GM12874 (cell line): ENCODE data around the gene DYNC2LI1.

Experiments
- TF ChIP-seq, protein P1 (sequence below): IDR thresholded peaks from 2 replicates; pipeline ENCODE4 v1.5.1; 2011; ENCODE audit warnings: low read depth, mild to moderate bottlenecking, control low read depth, low read length, moderate library complexity; ENCODE audit not compliant: insufficient read depth

DYNC2LI1 gene

DNA sequence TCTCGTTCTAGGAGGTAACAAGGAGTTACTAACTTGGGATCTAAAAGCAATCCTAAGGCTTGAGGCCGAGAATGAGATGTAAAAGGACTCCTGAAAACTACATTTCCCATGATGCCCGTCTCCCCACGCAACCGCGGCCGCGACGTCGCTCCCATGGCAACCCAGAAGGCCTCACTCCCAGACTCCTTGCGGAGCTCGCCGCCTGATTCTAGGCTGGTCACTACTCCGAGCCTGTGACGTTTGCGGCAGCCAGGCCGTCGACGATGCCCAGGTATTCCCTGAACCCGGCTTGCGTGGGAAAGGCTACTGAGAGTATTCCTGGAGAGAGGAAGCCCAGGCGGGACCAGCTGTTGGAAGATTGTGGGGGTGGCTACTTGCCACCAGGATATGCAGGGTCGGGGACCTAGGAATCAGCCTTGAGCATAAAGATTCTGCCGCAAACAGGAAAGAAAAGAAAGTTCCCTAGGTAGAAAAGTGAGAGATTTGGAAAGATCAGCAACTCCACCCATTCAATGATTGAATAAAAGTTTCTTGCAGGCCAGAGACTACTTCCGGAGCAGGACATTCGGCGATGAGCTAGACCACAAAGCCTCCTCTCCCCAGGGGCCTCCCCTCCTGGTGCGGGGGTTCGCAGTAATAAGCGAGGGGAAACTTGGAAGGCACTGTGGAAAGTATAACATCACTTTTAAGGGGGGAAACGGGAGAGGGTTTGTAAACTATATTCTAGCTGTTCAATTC lies at the start of gene DYNC2LI1:
DYNC2LI1 (plus strand) TSS at position 164 of the 738 bp plus-strand sequence; CDS start at position 264, 100 bp downstream.
- TF ChIP-seq, protein P1, sequence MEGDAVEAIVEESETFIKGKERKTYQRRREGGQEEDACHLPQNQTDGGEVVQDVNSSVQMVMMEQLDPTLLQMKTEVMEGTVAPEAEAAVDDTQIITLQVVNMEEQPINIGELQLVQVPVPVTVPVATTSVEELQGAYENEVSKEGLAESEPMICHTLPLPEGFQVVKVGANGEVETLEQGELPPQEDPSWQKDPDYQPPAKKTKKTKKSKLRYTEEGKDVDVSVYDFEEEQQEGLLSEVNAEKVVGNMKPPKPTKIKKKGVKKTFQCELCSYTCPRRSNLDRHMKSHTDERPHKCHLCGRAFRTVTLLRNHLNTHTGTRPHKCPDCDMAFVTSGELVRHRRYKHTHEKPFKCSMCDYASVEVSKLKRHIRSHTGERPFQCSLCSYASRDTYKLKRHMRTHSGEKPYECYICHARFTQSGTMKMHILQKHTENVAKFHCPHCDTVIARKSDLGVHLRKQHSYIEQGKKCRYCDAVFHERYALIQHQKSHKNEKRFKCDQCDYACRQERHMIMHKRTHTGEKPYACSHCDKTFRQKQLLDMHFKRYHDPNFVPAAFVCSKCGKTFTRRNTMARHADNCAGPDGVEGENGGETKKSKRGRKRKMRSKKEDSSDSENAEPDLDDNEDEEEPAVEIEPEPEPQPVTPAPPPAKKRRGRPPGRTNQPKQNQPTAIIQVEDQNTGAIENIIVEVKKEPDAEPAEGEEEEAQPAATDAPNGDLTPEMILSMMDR, result no peak

DNA sequence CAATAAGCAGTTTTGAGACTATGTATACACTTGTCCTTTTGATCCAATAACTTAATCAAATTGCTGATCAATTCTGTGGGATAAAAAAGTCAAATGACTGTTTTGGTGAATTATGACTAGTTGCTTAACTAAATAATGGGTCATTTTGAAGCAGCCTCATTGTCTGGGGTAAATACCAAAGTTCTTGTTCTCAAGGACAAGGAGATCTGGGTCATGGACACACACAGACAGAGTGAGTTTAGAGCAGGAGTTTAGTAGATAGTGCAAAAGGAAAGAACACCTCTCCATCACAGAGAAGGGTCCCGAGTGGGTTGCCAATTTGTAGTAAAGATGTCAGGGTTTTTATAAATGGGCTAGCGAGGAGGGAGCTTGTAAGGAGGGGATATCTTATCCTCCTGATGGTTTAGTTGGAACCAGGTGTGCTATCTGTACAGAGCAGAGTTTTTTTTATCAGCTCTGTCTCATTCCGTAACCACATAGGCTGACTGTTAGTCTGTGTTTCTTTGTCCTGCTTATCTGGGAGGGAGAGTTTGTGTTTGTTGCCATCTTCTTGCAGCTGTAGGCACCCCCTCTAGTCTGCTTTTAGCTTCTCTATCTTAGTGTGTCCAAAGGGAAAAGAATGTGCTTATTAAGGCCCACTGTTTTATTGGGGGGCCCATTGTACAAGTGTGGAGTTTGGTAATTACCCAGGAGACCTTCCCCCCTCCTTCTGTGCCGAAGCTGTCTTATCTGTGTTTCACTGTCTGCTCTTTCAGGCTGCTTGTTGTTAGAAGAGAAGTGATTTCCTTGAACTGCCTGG lies 48.9 kb upstream of the DYNC2LI1 start:
- TF ChIP-seq, protein P1, result no peak

DNA sequence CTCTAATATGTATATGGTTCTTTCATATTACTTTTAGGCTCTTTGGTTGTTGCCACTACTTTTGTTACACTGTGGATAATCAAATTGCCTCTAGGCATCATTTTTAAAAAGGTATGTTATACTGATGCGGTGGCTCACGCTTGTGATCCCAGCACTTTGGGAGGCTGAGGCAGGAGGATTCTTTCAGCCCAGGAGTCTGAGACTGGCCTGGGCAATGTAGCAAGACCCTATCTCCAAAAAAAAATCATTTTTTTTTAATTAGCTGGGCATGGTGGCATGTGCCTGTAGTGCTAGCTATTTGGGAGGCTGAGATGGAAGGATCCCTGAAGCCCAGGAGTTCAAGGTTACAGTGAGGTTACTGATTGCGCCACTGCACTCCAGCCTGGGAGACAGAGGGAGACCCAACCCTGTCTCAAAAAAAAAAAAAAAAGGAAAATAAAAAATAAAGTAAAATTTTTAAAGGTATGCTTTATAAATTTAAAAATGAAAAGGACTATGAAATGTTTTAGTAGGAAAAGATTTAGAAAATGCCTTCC lies 48.1 kb upstream of the DYNC2LI1 start:
- TF ChIP-seq, protein P1, result no peak

DNA sequence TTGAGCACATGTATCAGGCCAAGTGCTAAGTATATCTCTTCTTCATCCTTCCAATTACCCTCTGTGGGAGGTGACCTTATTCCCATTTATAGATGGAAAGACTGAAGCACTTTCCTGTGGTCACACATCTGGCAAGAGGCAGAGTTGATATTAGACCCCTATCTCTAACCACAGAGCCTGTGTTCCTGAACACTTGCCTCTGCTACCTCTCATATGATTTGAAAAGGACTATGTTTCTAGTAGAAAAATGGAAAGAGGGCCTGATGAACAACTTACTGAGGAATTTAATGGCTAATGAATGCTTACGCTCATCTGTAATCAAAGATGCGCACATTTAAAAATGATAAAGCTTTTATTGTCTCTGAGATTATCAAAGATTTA lies 46.2 kb upstream of the DYNC2LI1 start:
- TF ChIP-seq, protein P1, result no peak

DNA sequence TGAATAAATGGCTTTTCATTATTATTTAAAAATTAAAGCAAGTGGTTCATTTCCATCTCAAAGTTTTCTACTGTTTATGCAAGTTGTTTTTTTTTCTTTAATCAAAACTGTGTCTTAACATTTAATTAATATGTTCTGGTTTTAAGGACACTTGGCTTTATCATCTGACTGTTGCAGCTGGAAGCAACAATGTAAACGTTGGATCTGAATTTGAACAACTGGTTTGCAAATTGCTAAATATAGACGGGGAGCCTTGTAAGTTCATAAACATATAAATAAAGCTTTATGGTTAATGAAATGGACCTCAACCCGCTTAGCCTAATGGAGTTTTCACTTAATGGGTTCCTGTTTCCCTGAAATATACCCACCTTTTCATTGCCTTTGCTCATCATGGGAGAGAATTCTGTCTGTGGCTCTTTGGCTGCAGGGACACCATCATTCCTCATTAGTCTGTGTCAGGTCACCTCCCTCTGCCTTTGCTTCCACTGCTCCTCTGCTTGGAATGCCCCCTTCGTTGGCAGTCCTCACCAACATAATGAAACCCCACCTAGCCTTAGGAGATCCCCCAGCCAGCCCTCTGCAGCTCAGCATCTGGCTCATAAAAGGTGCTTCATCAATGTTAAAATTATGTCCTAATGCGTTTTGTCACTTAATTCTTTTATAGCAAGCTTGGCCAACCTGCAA lies 44.2 kb upstream of the DYNC2LI1 start:
- TF ChIP-seq, protein P1, result no peak

DNA sequence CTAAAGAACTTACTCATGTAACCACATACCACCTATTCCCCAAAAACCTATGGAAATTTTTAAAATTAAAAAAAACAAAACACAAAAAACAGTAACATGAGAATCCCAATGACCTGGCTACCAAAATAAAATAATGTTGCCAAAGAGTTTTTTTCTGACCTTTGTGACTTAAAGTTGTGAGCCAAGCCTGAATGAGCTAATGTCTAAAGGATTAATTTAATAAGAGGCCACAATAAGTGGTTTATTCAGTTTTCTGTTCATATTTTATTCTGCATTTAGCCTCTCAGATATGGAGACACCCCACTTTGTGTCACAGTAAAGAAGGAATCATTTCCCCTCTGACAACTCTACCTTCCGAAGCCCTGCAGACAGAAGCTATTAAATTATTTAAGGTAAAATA lies 42.6 kb upstream of the DYNC2LI1 start:
- TF ChIP-seq, protein P1, result no peak

DNA sequence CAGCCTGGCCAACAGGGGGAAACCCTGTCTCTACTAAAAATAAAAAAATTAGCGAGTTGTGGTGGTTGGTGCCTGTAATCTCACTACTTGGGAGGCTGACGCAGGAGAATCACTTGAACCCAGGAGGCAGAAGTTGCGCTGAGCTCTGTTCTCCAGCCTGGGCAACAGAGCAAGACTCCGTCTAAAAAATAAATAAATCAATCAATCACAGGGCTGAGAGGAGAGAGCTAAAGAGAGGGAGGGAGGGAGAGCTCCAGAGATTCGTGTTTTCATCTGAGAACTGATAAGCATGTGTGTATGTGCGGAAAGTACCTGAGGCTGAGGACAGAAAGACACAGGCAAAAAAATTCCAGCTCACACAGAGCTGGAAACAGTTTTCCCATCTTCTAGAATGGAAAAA lies 37.2 kb upstream of the DYNC2LI1 start:
- TF ChIP-seq, protein P1, result no peak
